Measurements from ENCODE around the gene TRABD. TPM values are rescaled to one million over a fixed set of nuclear protein-coding genes. Genes with fewer than 3 reads are reported as not detected.

The TRABD gene
- total and polyA plus RNA-seq, 5 donors from 2014 or later = 33.0 to 115 (median 38.6) TPM

DNA sequence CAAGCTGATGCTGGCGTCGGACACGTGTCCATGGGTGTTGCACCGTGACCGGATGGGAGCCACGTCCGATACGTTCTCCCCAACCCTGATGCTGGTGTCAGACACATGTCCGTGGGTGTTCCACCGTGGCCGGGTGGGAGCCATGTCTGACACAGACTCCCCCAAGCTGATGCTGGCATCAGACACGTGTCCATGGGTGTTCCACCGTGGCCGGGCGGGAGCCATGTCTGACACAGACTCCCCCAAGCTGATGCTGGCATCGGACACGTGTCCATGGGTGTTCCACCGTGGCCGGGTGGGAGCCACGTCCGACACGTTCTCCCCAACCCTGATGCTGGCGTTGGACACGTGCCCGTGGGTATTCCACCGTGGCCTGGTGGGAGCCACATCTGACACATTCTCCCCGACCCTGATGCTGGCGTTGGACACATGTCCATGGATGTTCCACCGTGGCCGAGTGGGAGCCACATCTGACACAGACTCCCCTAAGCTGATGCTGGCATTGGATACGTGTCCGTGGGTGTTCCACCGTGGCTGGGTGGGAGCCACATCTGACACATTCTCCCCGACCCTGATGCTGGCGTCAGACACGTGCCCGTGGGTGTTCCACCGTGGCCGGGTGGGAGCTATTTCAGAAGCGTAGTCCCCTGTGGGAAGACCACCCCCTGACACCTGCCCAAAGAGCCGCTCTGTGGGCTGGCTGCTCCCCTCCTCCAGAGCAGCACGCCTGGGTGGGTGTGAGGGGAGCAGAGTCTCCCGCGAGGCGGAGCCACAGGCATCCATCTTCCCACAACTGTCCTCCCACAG is 35.1 kb downstream of the TRABD start:
- no peaks in the 10 kb centered on the region for H3K9me3 Mint-ChIP-seq
- H3K4me3 Mint-ChIP-seq = peak overlapping the region in 1 of 4 donors; percentile 51
- no peak overlapping the region for H3K27ac Mint-ChIP-seq

DNA sequence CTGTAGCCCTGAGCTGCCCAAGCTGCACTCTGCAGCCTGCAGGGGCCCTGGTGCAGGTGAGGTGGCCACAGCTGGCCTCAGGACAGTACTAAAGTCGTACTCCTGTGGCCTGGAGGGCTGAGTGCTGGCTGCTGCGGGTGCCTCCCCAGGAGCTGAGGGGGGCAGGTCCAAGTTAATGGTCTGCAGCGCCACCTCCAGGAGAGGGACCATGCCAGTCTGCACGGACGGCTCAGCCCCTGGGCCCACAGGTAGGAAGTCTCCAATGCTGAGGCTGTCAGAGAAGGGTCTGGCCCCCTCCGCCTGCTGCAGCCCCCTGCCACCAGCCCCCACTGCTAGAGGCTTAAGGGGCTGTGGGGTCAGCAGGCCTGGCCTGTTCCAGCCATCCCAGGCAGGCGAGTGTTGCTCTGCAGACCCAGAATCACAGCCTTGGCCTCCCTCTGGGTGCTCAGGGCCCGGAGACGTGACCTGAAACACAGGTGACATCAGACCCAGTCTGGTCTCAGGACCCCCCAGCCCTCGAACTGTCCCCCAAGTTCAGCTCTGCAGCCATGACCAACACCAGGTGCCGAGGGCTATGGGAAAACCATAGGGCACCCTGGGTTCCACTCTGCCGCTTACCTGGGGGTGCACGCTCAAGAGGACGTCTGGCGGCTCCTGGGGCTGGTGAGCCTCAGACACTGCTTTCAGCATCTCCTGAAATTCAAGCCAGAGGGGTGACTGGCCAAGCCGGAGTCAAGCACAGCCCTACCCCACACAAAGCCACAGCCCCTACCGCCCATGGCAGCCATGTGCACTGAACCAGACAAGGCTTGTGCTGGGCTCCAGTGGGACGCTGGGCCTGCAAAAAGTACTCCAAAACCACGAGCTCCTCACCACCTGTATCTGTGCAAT is 35.9 kb downstream of the TRABD start:
- no peak for ATAC-seq (ENCODE audit: low read depth in 2 of 2)
- no peaks in the 10 kb centered on the region for H3K9me3 ChIP-seq (ENCODE audit: control insufficient read depth in 2 of 2, low read length in 2 of 2)
- Mint-ChIP-seq H3K36me3 (peaks cover 8% of the 10 kb centered on the region), H3K27ac (no peak overlapping the region), H3K9me3 (no peaks in the 10 kb centered on the region), H3K4me3 (no peak overlapping the region), H3K27me3 (no peaks in the 10 kb centered on the region), H3K4me1 (no peaks in the 10 kb centered on the region)
- H3K27ac ChIP-seq (ENCODE audit: insufficient read depth, low read length, poor library complexity, severe bottlenecking) = no peak overlapping the region
- H3K36me3 ChIP-seq (ENCODE audit: control insufficient read depth, insufficient read depth, low read length) = peaks cover 60% of the 10 kb centered on the region
- H3K4me3 ChIP-seq (ENCODE audit: low read depth, low read length) = no peak overlapping the region
- no peak for DNase-seq
- H3K4me1 ChIP-seq (ENCODE audit: control insufficient read depth, insufficient read depth, low read length, poor library complexity, severe bottlenecking) = no peaks in the 10 kb centered on the region
- H3K27me3 ChIP-seq (ENCODE audit: control insufficient read depth, insufficient read depth, low read length) = no peaks in the 10 kb centered on the region

More for the DNA sequence above, 35.1 kb downstream of the TRABD start:
- DNase-seq (no peak), ATAC-seq (ENCODE audit: low read depth in 2 of 2) (no peak)
- H3K9me3 ChIP-seq (ENCODE audit: control insufficient read depth in 2 of 2, low read length in 2 of 2) = no peaks in the 10 kb centered on the region
- no peak overlapping the region for H3K27ac ChIP-seq (ENCODE audit: insufficient read depth, low read length, poor library complexity, severe bottlenecking)
- Mint-ChIP-seq H3K36me3 (peaks cover 12% of the 10 kb centered on the region), H3K27me3 (no peaks in the 10 kb centered on the region), H3K4me1 (no peaks in the 10 kb centered on the region)
- H3K4me3 ChIP-seq (ENCODE audit: low read depth, low read length) = no peak overlapping the region
- no peaks in the 10 kb centered on the region for H3K27me3 ChIP-seq (ENCODE audit: control insufficient read depth, insufficient read depth, low read length)
- peaks cover 65% of the 10 kb centered on the region for H3K36me3 ChIP-seq (ENCODE audit: control insufficient read depth, insufficient read depth, low read length)
- no peaks in the 10 kb centered on the region for H3K4me1 ChIP-seq (ENCODE audit: control insufficient read depth, insufficient read depth, low read length, poor library complexity, severe bottlenecking)

DNA sequence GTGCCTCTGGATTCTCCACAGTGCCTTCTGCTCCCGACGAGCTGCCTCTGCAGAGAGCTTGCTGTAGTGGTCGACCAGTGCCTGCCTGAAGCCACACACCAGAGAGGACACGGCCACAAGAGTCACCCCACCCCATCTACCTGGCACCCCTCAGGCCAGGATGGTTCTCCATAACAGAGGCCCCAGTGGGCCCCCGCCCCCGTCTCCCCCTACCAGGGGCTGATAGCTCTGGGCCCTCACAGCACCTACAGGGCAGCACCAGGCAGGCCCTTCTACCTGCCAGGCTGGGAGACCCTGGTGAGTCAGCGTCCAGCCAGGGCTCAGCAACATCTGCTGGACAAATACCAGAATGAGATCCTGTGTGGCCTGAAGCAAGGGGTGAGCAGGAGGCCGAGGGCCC is 36.8 kb downstream of the TRABD start:
- H3K4me1 Mint-ChIP-seq = no peaks in the 10 kb centered on the region
- H3K27ac Mint-ChIP-seq = no peak overlapping the region
- Histone ChIP-seq H3K27me3 (ENCODE audit: control insufficient read depth, insufficient read depth, low read length) (no peaks in the 10 kb centered on the region), H3K9me3 (ENCODE audit: control insufficient read depth in 2 of 2, low read length in 2 of 2) (no peaks in the 10 kb centered on the region), H3K27ac (ENCODE audit: insufficient read depth, low read length, poor library complexity, severe bottlenecking) (no peak overlapping the region), H3K4me3 (ENCODE audit: low read depth, low read length) (no peak overlapping the region), H3K4me1 (ENCODE audit: control insufficient read depth, insufficient read depth, low read length, poor library complexity, severe bottlenecking) (no peaks in the 10 kb centered on the region), H3K36me3 (ENCODE audit: control insufficient read depth, insufficient read depth, low read length) (peaks cover 56% of the 10 kb centered on the region)
- no peak for ATAC-seq (ENCODE audit: low read depth in 2 of 2)
- H3K27me3 Mint-ChIP-seq = no peaks in the 10 kb centered on the region
- H3K9me3 Mint-ChIP-seq = no peaks in the 10 kb centered on the region
- no peak for DNase-seq
- H3K36me3 Mint-ChIP-seq = peaks cover 8% of the 10 kb centered on the region
- no peak overlapping the region for H3K4me3 Mint-ChIP-seq

DNA sequence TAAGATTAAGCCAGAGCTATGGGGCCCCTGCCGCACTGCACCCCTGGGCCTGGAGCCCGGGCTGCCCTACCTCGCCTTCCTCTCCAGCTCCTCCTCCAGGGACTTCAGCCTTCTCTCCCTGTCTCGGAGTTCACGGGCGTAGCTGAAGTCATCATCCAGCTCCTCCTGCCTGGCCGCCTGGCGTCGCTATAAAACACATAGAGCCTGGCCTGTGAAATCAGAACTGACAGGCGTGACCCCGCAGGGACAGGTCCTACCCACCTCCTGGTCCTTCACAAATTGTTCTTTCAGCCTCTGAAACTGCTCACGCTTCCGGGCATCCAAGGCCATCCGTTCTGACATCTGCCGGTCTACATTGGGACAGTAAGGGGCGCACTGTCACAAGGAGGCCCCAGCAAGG is 38.4 kb downstream of the TRABD start:
- Mint-ChIP-seq H3K27ac (peak overlapping the region in 1 of 3 donors; percentile 50), H3K9me3 (no peaks in the 10 kb centered on the region), H3K4me3 (no peak overlapping the region), H3K27me3 (no peaks in the 10 kb centered on the region), H3K4me1 (no peaks in the 10 kb centered on the region), H3K36me3 (peaks cover 11% of the 10 kb centered on the region)
- Histone ChIP-seq H3K4me3 (ENCODE audit: low read depth, low read length) (no peak overlapping the region), H3K9me3 (ENCODE audit: control insufficient read depth in 2 of 2, low read length in 2 of 2) (no peaks in the 10 kb centered on the region), H3K27me3 (ENCODE audit: control insufficient read depth, insufficient read depth, low read length) (no peaks in the 10 kb centered on the region), H3K27ac (ENCODE audit: insufficient read depth, low read length, poor library complexity, severe bottlenecking) (no peak overlapping the region), H3K36me3 (ENCODE audit: control insufficient read depth, insufficient read depth, low read length) (peaks cover 66% of the 10 kb centered on the region), H3K4me1 (ENCODE audit: control insufficient read depth, insufficient read depth, low read length, poor library complexity, severe bottlenecking) (no peaks in the 10 kb centered on the region)
- no peak for DNase-seq
- ATAC-seq (ENCODE audit: low read depth in 2 of 2) = no peak

DNA sequence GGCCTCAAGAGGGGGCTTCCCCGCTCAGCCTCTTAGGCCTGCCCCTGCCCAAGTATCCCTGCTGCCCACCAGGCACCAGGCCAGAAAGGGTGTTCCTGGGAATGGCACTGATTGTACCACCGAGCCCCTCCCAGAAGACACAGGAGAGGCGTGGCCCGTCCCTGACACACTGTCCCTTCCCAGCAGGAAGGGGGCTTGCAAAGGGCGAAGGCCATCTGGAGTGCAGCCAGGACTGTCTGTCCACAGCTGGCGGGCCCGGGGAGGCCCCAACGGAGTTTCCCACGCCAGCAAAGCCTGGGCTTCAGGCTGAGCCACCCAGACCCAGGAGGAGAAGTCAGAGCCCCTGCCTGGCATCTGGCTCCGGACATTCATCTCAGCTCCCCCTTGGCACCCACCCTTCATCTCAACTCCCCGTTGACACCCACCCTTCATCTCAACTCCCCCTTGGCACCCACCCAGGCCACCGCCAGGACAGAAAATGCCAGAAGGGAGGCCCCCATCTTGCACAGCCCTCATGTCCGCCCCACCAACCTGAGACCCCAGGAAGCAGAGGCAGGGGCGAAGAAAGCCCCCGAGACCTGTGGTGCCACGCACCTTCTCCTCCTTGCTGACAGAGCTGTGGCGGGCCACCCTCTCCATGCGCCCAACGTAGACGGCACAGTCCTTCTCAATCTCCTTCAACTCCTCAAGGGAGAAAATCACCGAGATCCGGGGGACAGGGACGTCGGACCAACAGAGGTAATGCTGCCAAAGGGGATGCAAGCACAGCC is 39.7 kb downstream of the TRABD start:
- Histone ChIP-seq H3K4me1 (ENCODE audit: control insufficient read depth, insufficient read depth, low read length, poor library complexity, severe bottlenecking) (no peaks in the 10 kb centered on the region), H3K27ac (ENCODE audit: insufficient read depth, low read length, poor library complexity, severe bottlenecking) (no peak overlapping the region), H3K4me3 (ENCODE audit: low read depth, low read length) (no peak overlapping the region), H3K36me3 (ENCODE audit: control insufficient read depth, insufficient read depth, low read length) (peaks cover 70% of the 10 kb centered on the region), H3K9me3 (ENCODE audit: control insufficient read depth in 2 of 2, low read length in 2 of 2) (no peaks in the 10 kb centered on the region), H3K27me3 (ENCODE audit: control insufficient read depth, insufficient read depth, low read length) (no peaks in the 10 kb centered on the region)
- no peak overlapping the region for H3K4me3 Mint-ChIP-seq
- H3K9me3 Mint-ChIP-seq = no peaks in the 10 kb centered on the region
- peaks cover 16% of the 10 kb centered on the region for H3K36me3 Mint-ChIP-seq
- ATAC-seq (ENCODE audit: low read depth in 2 of 2) (no peak), DNase-seq (no peak)
- H3K27me3 Mint-ChIP-seq = no peaks in the 10 kb centered on the region
- no peak overlapping the region for H3K27ac Mint-ChIP-seq
- H3K4me1 Mint-ChIP-seq = peaks cover 0 to 3% (median 0%) of the 10 kb centered on the region in 4 donors

DNA sequence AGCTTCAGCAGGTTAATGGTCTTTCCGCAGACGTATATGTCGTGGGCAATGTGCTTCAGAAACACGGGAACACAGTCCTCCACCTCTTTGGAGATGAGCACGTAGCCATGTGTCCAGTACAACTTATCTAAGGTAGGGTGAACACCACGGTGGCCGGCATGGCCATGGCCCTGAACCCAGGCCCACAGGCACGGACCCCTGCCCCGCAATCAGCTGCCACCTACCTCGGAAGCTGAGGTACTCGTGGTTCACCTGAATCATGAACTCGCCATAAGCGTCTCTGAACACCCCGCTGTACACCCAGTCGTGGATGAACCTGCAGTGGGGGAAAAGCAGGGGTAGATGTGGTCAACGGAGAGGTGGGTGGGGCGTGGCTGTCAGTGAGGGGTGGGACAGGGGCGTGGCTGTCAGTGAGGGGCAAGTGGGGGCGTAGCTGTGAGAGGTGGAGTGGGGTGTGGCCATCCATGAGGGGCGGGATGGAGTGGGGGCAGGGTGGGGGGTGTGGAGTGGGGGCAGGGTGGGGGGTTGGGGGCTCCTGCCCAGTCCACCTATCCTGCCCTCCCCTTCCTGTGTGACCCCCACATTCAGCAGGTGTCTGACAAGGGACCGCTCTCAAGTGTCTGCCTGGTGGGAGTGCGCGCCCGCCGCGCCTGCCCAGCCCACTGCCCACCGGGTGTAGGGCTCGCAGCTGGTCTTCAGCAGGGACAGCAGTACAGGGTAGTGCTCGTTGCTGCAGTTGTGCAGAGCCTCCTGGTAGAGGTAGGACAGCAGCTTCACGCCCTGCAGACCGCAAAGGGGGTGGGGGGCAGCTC is 40.6 kb downstream of the TRABD start:
- Histone ChIP-seq H3K4me1 (ENCODE audit: control insufficient read depth, insufficient read depth, low read length, poor library complexity, severe bottlenecking) (no peaks in the 10 kb centered on the region), H3K9me3 (ENCODE audit: control insufficient read depth in 2 of 2, low read length in 2 of 2) (no peaks in the 10 kb centered on the region), H3K27me3 (ENCODE audit: control insufficient read depth, insufficient read depth, low read length) (no peaks in the 10 kb centered on the region), H3K36me3 (ENCODE audit: control insufficient read depth, insufficient read depth, low read length) (peaks cover 61% of the 10 kb centered on the region), H3K4me3 (ENCODE audit: low read depth, low read length) (no peak overlapping the region), H3K27ac (ENCODE audit: insufficient read depth, low read length, poor library complexity, severe bottlenecking) (no peak overlapping the region)
- Mint-ChIP-seq H3K4me1 (peaks cover 0 to 3% (median 0%) of the 10 kb centered on the region in 4 donors), H3K27me3 (no peaks in the 10 kb centered on the region), H3K27ac (no peak overlapping the region), H3K4me3 (no peak overlapping the region), H3K9me3 (no peaks in the 10 kb centered on the region), H3K36me3 (peaks cover 16% of the 10 kb centered on the region)
- ATAC-seq (ENCODE audit: low read depth in 2 of 2) (no peak), DNase-seq (no peak)

DNA sequence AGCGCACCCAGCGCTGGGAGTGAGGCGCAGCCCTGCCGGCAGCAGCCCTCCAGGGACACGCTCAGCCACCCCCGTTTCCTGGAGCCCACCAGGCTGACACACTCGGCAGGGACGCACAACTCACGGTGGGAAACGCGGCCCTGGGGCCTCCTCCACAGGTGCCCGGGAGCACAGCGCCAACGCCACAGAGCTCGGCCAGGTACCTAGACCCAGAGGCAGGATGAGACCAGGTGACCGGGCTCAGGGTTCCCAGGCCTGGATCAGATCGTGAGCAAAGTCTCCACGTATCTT is 41.1 kb downstream of the TRABD start:
- Mint-ChIP-seq H3K4me3 (no peak overlapping the region), H3K9me3 (no peaks in the 10 kb centered on the region), H3K4me1 (peaks cover 0 to 3% (median 0%) of the 10 kb centered on the region in 4 donors), H3K36me3 (peaks cover 16% of the 10 kb centered on the region), H3K27me3 (no peaks in the 10 kb centered on the region), H3K27ac (no peak overlapping the region)
- Histone ChIP-seq H3K9me3 (ENCODE audit: control insufficient read depth in 2 of 2, low read length in 2 of 2) (no peaks in the 10 kb centered on the region), H3K27ac (ENCODE audit: insufficient read depth, low read length, poor library complexity, severe bottlenecking) (no peak overlapping the region), H3K27me3 (ENCODE audit: control insufficient read depth, insufficient read depth, low read length) (no peaks in the 10 kb centered on the region), H3K36me3 (ENCODE audit: control insufficient read depth, insufficient read depth, low read length) (peaks cover 57% of the 10 kb centered on the region), H3K4me1 (ENCODE audit: control insufficient read depth, insufficient read depth, low read length, poor library complexity, severe bottlenecking) (no peaks in the 10 kb centered on the region), H3K4me3 (ENCODE audit: low read depth, low read length) (no peak overlapping the region)
- ATAC-seq (ENCODE audit: low read depth in 2 of 2) = no peak
- no peak for DNase-seq

Measured in CD4-positive, CD25-positive, alpha-beta regulatory T cell (primary cell).